ENCODE results near the gene ZSCAN21. TPM values are rescaled to one million over a fixed set of nuclear protein-coding genes. Genes with fewer than 3 reads are reported as not detected.

ZSCAN21 gene
- total and polyA plus RNA-seq, 12 donors: 5.4 to 10.0 (median 6.9) TPM

DNA sequence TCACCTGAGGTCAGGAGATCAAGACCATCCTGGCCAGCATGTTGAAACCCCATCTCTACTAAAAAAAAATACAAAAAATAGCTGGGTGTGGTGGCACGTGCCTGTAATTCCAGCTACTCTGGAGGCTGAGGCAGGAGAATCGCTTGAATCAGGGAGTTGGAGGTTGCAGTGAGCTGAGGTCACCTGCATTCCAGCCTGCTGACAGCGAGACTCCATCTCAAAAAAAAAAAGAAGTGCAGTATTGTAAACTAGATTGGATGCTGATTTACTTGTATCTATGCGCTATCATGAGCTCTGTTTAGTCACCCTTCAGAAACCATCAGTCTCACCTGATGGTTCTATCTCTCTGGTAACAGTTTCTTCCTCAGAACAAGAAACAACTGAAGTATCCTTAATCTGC is 13.8 kb downstream of the ZSCAN21 start:
- peaks cover 0 to 15% (median 12%) of the 10 kb centered on the region in 9 donors for H3K4me1 ChIP-seq
- no peak for DNase-seq
- ATAC-seq: no peak
- no peak overlapping the region for H3K4me3 ChIP-seq
- TF ChIP-seq, protein P1, sequence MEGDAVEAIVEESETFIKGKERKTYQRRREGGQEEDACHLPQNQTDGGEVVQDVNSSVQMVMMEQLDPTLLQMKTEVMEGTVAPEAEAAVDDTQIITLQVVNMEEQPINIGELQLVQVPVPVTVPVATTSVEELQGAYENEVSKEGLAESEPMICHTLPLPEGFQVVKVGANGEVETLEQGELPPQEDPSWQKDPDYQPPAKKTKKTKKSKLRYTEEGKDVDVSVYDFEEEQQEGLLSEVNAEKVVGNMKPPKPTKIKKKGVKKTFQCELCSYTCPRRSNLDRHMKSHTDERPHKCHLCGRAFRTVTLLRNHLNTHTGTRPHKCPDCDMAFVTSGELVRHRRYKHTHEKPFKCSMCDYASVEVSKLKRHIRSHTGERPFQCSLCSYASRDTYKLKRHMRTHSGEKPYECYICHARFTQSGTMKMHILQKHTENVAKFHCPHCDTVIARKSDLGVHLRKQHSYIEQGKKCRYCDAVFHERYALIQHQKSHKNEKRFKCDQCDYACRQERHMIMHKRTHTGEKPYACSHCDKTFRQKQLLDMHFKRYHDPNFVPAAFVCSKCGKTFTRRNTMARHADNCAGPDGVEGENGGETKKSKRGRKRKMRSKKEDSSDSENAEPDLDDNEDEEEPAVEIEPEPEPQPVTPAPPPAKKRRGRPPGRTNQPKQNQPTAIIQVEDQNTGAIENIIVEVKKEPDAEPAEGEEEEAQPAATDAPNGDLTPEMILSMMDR (IDR thresholded peaks at IDR 0.05): no peak
- H3K27me3 ChIP-seq: no peaks in the 10 kb centered on the region
- no peaks in the 10 kb centered on the region for H3K9me3 ChIP-seq
- intact Hi-C loops (cut with DNase I): no loop called here
- WGBS, 2 donors: 86 to 96% methylated on average over 4 of the region's 4 CpGs
- H3K27ac ChIP-seq: no peak overlapping the region
- peaks cover 0 to 83% (median 25%) of the 10 kb centered on the region in 9 donors for H3K36me3 ChIP-seq

DNA sequence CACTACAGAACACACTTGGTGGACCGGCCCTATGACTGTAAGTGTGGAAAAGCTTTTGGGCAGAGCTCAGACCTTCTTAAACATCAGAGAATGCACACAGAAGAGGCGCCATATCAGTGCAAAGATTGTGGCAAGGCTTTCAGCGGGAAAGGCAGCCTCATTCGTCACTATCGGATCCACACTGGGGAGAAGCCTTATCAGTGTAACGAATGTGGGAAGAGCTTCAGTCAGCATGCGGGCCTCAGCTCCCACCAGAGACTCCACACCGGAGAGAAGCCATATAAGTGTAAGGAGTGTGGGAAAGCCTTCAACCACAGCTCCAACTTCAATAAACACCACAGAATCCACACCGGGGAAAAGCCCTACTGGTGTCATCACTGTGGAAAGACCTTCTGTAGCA is 14.6 kb downstream of the ZSCAN21 start:
- intact Hi-C loops (cut with DNase I): no loop called here
- no peak overlapping the region for H3K27ac ChIP-seq

DNA sequence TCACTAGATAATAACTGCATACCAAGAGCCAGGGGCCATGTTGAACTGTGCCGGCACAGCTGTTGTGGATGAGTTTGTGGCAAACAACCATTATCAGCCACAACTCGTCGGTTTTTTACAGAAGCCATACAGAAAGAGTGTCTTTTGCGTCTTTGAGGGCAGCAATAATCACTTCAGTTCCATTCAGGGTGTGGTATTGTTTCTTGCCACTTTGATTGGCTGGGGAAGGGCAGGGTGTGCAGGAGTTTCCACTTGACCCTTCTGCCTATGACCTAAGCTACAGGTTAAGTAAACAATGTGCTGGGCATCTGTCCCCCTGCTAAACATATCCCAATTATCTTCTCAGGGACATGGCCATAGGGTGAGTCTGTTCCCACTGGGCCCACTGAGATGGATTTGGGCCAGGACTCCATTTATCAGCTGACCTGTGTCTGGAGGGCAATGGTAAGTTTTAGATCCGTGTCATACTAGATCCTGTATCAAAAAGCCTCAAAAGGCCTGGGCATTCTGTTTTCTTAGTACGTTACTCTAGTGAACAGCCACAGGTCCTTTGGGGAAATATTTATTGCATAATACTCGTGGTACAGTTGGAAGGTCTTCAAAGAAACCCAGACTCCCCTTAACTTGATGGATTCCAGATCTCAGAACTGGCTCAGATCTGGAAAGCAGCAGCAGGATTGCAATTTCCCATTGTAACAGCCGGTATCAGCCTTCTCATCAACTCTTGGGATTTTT is 16.0 kb downstream of the ZSCAN21 start:
- TF ChIP-seq, protein P1 (IDR thresholded peaks at IDR 0.05): no peak
- DNase-seq (no peak), ATAC-seq (peak; percentile 55 to 88 (median 74))
- intact Hi-C loops (cut with DNase I): no loop called here
- no peaks in the 10 kb centered on the region for H3K27me3 ChIP-seq
- peaks cover 0 to 15% (median 12%) of the 10 kb centered on the region in 9 donors for H3K4me1 ChIP-seq
- peaks cover 0 to 17% (median 8%) of the 10 kb centered on the region in 11 donors for H3K9me3 ChIP-seq
- H3K4me3 ChIP-seq: no peak overlapping the region
- H3K36me3 ChIP-seq: peaks cover 11 to 83% (median 43%) of the 10 kb centered on the region in 9 donors
- H3K27ac ChIP-seq: peak overlapping the region; percentile 17 to 65 (median 40)
- WGBS, 2 donors: 33 to 35% methylated on average over 8 of the region's 8 CpGs

More for the DNA sequence above, 14.6 kb downstream of the ZSCAN21 start:
- H3K4me1 ChIP-seq: peaks cover 0 to 15% (median 12%) of the 10 kb centered on the region in 9 donors
- DNase-seq: no peak
- TF ChIP-seq, protein P1 (IDR thresholded peaks at IDR 0.05): no peak
- peaks cover 0 to 83% (median 29%) of the 10 kb centered on the region in 9 donors for H3K36me3 ChIP-seq
- WGBS, 2 donors: 84% methylated on average over 9 of the region's 9 CpGs
- ATAC-seq: no peak
- H3K4me3 ChIP-seq: no peak overlapping the region
- no peaks in the 10 kb centered on the region for H3K27me3 ChIP-seq
- H3K9me3 ChIP-seq: peaks cover 0 to 2% (median 0%) of the 10 kb centered on the region in 11 donors

DNA sequence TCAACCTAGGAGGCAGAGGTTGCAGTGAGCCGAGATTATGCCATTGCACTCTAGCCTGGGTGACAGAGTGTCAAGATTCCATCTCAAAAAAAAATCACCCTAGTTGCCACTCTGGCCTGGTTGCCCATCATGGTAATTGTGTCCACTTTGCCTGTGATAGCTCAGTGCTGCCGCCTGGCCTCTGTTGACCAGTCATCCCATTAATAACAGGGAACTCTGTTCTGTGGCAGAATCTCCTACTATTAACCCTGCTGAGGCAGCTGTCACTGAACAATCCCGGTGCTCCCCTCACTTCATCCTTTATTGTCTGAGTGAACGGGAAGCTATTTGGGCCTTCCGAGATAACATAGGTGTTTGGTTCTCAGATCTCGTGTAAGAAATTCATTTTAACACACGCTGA is 17.4 kb downstream of the ZSCAN21 start:
- no peak overlapping the region for H3K4me3 ChIP-seq
- ATAC-seq (no peak), DNase-seq (no peak)
- H3K27ac ChIP-seq: no peak overlapping the region
- H3K27me3 ChIP-seq: no peaks in the 10 kb centered on the region
- H3K36me3 ChIP-seq: peaks cover 19 to 83% (median 52%) of the 10 kb centered on the region in 9 donors
- H3K4me1 ChIP-seq: peaks cover 0 to 15% (median 12%) of the 10 kb centered on the region in 9 donors
- TF ChIP-seq, protein P1 (IDR thresholded peaks at IDR 0.05): no peak
- WGBS, 2 donors: 82% methylated on average over 7 of the region's 7 CpGs
- intact Hi-C loops (cut with DNase I): no loop called here
- H3K9me3 ChIP-seq: peaks cover 2 to 30% (median 22%) of the 10 kb centered on the region in 11 donors
